ENCODE data around the gene ENHO.
"Not testable (repeated sequence)": the region's sequence is repeated elsewhere in the genome, so short reads cannot be mapped to it uniquely, and the experiment has no call there.

The ENHO gene

DNA sequence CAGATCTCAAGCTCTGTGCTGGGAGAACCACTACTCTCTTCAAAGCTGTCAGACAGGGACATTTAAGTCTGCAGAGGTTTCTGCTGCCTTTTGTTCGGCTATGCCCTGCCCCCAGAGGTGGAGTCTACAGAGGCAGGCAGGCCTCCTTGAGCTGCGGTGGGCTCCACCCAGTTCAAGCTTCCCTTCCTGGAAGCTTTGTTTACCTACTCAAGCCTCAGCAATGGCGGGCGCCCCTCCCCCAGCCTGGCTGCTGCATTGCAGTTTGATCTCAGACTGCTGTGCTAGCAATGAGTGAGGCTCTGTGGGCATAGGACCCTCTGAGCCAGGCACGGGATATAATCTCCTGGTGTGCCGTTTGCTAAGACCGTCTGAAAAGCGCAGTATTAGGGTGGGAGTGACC, 9.3 kb upstream of the ENHO start:
- not testable (repeated sequence) for DNase-seq

DNA sequence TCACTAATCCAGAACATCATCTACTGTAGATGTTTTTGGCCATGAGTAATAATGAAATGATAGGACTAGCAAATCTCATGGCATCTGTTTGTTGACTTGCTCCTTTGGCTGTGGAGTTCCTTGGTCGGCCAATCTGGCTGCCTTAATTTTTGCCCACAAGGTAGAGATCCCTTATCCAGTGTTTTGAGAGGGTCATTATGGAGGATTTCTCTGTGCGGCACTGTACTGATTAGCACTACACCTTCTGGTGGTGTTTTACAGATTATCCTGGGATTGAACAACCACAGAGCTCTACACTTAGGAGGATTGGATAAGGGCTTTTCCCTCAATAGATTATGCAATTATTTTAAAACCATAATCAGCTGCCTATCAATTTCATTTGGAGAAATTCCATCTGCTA, 3.2 kb upstream of the ENHO start:
- no peak for DNase-seq

DNA sequence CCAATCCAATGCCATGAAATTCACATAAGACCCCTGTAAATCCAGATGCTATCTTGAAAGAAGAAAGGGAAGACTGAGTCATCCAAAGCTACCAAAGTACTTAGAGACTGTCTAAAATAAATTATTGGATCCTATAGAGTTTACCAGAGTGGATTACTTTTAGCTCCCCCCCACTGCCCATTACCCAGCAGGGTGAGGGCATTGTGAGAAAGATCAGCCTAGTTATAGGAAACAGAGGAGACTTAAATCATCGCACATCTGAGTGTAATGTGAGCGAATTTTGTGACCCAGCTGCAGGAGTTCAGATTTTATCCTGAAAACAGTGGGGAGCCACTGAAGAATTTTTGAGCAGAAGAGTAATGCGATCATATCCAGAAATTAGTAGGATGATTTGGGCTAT, 1.6 kb upstream of the ENHO start:
- DNase-seq, result no peak

DNA sequence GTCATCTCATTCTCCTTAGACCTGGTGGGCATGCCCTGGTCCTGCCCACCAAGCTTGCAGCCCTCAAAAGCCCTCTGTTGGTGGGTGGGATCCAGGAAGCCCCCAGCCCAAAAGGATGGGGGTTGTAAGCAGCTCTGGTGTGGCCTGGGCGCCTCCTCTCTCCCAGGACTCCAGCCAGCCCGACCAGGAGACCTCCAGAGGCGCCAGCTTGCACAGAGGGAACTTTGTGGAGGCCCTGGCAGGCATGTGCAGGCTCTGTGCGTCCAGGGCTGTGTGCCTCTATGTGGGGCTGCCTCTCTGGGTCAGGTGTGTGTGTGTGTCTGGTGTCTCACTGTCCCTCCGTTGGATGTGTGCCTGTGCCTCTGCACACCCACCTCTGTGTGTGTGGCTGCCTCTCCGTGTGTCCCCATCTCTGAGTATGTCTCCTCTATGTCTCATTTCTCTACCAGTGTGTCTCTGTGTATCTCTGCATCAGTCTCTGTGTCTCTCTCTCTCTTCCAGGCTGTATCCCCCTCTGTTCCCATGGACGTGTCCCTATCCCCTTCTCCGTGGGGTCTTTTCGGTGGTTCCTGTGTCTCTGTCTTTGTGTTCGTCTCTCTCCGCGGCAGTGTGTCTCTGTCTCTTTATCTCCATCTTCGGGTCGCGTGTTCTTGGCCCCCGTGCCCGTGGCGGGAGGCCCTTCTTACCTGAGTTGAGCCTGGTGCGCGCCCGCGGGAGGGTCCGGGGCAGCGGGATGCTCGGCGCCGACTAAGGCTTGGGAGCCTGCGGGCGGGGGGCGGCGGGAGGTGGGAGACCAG, 501 bp downstream of the ENHO start:
- DNase-seq, result peak in 28 of 51 donors; percentile 13 to 72 (median 44)

DNA sequence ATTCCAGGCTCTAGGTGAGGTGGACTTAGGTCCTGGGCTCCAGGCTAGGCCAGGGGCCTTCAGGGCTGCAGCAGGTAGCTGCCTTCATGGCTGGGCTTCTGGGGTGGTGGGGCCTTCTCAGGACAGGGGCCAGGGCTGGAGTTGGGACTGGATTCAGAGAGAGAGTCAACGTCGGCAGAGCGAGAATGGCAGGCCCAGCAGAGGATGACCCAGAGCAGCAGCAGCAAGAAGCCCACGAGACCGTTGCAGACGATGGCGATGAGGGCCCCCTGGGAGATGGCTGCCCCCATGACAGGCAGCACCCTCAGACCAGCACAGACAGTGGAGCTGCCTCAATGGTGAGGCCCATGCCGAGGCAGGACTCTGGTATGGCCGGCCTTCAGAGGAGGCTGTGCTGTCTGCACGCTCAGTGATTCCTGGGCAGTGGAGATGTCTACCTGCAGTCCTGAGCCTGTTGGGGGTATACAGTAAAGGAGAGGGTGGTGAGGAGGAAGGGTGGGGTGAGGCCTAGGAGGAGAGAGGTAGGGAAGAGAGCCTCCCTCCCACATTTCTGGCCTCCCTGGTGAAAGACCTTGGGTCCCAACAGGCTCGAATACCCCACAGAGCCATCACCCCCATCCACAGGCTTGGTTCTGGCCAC, 1.3 kb downstream of the ENHO start:
- DNase-seq, result no peak

DNA sequence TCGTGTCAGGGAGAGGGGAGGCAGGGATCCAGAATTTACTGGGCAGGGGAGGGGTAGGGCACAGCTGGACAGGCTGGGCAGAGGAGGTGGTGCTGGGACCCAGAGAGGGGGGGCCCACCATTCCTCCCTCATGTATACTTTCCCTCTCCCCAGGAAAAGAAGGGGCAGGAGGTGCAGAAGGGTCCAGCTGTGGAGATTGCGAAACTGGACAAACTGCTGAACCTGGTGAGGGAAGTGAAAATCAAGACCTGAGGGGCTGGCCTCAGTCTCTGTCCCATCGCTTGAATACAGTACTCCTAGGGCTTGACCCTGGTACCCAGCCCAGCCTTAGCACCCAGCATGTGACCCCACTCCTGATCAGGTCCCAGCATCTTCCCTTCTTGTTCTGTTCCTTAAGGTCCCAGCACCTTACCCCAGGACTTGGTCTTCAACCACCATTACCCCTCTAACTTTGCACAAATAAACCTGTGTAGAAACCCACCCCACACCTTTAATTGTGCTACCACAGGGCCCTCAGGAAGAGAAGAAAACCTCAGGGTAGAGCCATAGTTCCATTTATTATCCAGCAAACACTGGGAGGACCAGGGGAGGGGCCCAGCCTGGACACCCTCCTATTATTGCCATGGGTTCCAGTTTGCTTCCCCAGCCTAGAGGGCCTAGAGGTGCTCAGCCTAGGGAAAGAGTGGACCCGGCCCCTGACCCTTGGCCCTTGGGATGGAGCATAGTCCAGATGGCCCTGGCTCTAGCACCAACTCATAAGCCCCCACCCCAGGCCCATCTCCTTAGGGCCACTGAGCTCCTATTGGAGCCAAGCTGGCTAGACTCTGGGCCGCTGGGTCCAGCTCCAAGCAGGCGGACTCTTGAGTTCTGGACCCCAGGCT, 2.0 kb downstream of the ENHO start:
- DNase-seq, result no peak

DNA sequence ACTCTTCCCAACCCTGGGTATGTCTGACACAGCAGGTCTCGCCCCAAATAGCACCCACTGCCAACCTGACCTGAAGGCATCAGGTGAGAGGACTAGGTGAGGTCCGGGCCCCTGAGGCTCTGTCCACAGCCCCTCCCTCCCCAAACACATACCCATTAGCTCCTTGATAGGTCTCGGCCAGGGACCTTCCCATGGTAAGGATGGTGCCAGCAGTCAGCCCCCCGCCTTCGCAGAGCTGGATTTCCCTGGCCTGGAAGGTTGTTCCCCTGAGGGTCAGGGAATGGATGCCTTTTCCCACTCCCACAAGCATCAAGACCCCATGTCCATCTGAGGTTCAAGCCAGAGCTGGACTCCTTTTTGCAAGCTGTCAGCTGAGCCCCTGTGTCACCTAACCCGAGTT, 2.7 kb downstream of the ENHO start:
- no peak for DNase-seq

DNA sequence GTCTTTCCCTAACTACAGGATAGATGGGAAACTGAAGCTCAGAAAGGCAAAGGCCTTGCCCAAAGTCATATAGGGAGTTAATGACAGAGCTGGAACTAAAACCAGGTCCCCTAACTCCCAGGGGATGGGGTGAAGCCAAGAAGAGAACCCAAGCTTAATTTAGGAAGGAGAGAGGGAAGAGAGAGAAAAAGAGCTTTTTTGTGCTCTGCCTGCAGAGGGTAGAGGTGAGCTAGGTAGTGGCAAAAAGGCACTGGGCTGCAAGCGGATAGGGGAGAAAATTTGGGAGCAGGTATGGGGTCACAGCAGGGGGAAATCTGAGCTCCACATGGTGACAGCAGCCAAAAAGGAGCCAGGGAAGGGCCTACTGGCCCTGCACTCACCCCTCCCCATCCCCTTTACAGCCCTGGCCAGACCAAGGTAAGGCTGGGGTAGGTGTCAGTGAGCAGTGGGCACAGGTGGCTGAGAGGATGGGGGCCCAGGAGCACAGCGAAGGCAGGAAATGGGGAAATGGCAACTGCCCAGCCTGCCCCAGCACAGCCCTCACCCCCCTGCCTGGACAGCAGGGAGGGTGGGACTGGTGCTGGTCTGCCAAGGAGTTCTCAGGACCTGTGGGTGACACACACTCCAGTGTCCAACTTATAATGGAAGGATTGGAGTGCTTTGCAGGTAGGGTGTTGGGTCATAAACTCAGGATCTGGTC, 3.3 kb downstream of the ENHO start:
- no peak for DNase-seq

DNA sequence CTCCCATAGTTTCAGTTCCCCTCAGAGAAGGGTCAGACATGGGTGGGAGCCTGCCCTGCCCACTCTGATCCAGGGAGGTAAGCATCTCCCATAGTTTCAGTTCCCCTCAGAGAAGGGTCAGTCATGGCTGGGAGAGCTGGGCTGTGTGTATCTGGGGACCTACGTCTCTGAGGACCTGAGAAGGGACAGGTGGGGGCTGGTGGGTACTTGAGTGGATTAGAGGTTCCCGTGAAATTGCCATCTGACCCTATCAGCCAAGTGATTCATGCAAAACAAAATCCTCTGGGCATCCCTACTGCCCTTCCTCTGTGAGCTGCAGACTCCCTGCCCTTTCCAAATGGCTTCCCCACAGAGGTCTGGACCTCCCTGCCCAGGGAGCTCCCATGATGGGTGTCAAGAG, 3.9 kb downstream of the ENHO start:
- no peak for DNase-seq

DNA sequence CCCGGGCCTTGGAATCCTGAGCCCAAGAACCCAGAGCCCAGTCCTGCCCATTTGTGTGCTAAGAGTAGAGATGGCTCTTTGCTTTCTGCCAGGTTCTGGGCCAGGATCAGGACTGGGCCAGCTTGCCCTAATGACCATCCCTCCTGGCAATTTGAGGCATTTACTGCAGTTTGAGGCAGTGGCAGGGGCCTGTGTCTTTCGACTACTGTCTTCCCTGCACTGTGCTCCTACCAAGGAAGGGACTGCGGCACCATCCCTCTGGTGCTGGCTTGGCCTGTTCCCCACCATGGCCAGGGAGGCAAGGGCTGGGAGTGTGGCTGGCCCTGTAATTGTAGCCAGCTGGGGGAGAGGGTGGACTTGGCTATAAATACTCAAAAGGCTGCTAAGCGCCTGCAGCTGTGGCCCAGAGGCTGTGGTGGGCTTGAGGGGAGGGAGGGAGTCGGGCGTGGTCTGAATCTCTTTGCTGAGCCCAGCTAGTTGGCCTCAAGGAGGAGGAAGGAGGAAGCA, 4.6 kb downstream of the ENHO start:
- peak in 1 of 51 donors; percentile 26 for DNase-seq

DNA sequence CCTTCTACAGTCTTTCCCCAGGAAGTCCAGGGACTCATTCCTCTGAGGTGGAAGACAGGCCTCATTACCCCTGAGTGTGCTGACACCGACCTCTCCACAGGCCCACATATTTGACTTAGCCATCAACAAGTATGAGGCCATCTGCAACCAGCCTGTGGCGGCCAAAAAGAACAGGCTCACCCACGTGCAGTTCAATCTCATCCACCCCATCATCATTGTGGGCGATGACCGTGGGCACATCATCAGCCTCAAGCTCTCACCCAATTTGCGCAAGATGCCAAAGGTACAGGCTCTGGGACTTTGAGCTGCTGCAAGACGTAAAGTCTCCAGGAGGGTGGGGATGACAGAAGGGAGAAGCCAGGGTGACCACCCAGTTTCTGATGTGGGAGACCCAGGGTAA, 5.6 kb downstream of the ENHO start:
- DNase-seq, result no peak

DNA sequence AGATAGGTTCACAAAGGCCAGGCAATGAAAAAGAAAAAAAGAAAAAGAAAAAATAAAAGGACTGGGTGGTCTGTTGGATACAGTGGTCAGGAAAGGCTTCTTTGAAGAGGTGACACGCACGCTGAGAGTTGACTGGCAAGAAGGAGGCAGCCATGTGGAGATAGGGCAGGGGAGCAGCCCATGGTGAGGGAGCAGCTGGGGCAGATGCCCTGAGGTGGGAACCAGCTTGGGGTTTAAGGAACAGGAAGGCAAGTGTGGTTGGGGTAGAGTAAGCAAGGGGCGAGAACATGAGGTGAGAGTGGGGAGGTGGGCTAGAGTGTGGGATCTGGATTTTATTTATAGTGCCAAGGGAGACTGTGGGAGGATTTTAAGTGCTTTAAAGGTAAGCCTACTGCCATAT, 6.8 kb downstream of the ENHO start:
- DNase-seq, result no peak

DNA sequence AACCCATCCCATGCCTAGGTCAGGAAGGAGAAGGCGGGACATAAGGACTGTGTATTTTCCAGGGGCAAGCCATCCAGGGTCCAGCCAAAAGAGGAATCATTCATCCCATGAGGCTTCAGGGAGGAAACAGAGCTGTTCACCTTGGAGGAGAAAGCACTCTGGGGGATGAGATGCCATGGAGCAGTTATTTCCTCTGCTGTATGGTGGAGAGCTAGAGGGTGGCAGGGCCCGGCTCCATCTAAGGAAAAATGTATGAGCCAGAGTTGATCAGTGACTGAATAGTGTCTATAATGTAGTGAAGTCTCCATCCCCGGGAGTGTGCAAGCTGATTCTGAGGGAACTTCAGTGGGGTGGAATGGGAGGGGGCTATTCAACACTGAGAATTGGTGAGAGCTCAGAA, 8.0 kb downstream of the ENHO start:
- no peak for DNase-seq

DNA sequence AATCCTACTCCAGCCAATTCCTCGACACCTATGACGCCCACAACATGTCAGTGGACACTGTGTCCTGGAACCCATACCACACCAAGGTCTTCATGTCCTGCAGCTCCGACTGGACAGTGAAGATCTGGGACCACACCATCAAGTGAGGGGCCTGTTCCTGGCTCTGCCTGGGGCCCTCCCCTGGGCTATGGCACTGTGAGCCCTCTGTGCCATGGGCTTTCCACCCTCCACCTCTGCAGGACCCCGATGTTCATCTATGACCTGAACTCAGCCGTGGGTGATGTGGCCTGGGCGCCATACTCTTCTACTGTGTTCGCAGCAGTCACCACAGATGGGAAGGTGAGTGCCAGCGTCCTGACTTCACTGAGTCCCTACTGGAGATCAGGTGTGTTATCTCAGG, 8.4 kb downstream of the ENHO start:
- DNase-seq, result no peak

DNA sequence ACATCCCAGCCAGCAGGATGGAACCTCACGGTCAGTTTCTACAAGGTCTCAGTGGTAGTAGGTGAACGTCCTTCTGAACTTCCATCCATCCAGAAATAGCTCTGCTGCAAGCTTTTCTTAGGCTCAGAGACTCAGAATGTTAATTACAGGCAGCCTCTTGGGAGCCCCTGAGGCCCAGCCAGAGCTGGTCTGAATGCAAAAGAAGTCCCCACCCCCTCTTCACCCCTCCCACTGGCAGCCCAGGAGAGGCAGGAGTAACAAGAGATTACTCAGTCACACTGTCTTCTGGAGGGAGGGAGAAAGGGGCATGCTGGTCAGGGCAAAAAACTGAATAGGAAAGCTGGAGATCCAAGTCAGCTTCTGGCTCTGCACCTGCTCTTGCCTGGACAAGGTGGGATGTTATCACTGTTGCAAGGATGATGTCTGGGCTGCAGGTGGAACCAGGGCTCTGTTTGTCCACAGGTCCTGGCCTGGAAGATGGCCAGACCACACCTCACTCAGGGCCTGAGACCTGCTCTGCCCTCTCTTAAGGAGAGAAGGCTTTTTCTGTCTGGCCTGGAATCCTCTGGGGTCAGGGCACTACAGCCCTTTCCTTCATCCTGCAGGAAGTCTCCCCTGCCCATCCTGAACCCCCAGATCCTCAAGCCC, 9.1 kb downstream of the ENHO start:
- DNase-seq, result peak in 25 of 51 donors; percentile 15 to 72 (median 46)

DNA sequence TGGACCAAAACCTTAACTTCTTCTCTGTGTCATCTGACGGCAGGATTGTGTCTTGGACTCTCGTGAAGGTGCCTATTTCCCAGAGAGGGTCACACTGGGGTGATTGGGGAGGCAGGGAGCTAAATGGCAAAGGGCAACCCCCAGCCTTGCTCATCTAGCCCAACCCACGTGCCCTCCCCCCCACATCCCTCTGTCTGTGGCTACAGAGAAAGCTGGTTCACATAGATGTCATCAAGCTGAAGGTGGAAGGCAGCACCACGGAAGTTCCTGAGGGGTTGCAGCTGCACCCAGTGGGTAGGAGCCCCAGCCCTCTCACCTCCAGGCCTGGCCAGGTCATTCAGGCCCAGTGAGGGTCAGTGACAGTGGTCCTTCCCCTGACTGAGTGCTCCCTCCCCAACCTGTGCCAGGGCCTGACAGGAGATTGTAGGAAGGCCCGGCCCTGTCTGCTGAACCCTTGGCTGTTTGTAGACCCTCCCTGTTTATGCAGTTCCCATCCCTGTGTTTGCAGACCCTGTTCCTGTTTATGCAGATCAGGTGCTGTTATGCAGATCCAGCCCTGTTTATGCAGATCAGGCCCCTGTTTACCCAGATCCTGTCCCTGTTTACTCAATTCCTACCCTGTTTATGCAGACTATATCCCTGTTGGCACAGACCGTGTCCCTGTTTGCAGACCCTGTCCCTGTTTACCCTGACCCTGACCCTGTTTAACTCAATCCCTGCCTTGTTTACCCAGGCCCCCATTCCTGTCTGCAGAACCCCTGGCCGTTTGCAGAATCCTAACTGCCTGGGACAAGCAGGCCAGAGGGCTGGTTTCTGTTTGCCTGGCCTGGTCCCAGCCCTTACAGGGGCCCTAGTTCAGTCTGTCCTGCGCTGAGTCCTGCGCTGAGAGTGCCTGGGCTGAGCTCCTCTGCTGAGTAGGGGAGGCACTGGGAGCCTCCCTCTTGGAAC, 10.4 kb downstream of the ENHO start:
- DNase-seq, result peak in 19 of 51 donors; percentile 17 to 86 (median 43)

DNA sequence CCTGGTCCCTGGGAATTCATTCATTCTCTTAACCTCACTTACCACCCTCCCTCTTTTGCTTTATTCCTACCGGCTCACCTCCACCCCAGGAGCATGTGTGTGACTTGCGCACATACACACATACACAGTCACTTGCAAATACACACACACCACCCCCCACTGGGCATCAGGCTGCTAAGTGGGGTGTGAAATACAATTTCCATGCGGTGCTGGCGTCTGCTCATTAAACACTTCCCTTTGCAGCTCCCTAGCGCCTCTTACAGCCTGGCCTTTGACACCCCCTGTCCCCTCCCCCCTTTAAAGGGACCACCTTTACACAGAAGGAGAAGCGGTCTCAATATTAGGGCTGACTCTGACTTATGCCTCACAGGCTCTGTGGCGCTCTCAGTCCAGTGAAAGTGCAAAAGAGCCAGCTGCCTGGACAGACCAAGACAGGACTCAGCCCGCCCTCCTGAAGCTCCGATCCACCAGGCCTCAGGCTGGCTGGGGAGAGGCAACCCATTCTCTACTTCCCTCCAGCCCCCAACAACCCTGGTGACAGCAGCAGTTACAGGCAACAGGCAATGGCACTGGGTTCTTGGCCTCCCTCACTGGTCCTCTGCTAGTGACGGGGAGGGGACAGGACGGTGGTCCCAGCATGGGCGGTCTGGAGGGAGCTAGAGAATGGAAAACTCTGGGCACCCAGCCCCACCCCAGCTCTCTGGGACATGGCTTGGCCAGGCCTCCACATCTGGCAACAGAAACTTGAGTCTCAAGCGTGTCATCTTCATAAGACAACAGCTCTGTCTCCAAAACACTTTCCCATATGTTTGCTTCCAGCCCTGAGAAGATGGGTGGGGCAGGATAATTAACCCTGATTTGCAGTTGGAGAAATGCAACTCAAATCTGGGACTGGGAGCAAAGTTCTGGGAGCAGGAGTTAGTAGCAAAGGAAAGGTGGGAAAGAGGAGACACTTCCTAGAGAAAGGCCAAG, 12.0 kb downstream of the ENHO start:
- DNase-seq, result peak in 1 of 51 donors; percentile 30

DNA sequence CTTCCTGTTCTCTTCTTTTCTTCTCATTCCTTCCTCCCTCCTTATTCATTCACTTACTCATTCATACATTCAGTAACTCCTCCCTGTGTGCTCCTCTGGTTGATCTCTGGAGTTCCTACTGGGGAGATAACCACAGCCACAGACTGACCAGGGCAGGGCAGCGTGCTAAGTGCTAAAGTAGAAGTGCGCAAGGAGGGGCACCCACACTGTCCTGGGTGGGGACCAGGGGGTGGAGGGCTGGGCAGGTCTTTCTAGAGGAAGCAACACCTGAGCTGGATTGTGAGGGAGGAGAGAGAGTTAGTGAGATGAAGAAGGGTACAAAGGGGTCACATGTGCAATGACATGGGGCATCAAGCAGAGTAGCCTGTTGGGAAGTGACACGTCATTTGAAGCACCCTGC, 13.8 kb downstream of the ENHO start:
- DNase-seq, result no peak

All from hypothalamus (tissue), 51 donors.